Endothelial cell of umbilical vein (primary cell): ENCODE measurements around the gene SLC22A17. TPM values are rescaled to one million over a fixed set of nuclear protein-coding genes. Genes with fewer than 3 reads are reported as not detected.

Experiments
- BruUV-seq: library from RNA; stranded (reverse); fragments of 400-500 nt; replicated peaks from 2 replicates; lab custom pipeline; 2021; lab: Mats Ljungman, UMichigan
- CTCF ChIA-PET: fragments of 300-600, 350-600 bp; sonication (Branson Sonifier 250); formaldehyde crosslinking; loops from one replicate; lab custom pipeline; 2021; ENCODE audit warnings: antibody characterized with exemption, inconsistent platforms; lab: Charles Lee
- POLR2A ChIA-PET: fragments of 300-600, 350-600 bp; sonication (Branson Sonifier 250); formaldehyde crosslinking; loops from one replicate; lab custom pipeline; 2021; ENCODE audit warnings: antibody characterized with exemption, inconsistent platforms; lab: Charles Lee
- DNase-seq: peaks from one replicate; pipeline ENCODE4 v3.0.0-alpha.2; 2011; ENCODE audit warnings: low read depth, low spot score
- FAIRE-seq: peaks from 2 replicates; lab custom pipeline; 2011; peaks lifted over from hg19 to GRCh38; lab: Jason Lieb, UNC
- H2AFZ ChIP-seq: 2 replicates; pipeline ENCODE4 v1.6.0; 2012; ENCODE audit warnings: low read depth, low read length, control low read depth, inconsistent platforms
- H3K27ac ChIP-seq: 2 replicates; pipeline ENCODE4 v1.5.1; 2011; ENCODE audit warnings: low read depth, mild to moderate bottlenecking, control low read depth, low read length, moderate library complexity; ENCODE audit not compliant: insufficient read depth
- H3K27me3 ChIP-seq, 2 experiments: 2 replicates each; pipeline versions ENCODE4 v1.6.0 to v1.6.1; 2011; ENCODE audit warnings: low read length in 2 of 2, mixed read lengths in 1 of 2; ENCODE audit not compliant: control insufficient read depth in 2 of 2, insufficient read depth in 2 of 2
- H3K36me3 ChIP-seq, 2 experiments: 2 replicates in 1 of 2; 3 replicates in 1 of 2; pipeline ENCODE4 v1.5.1; 2011; ENCODE audit warnings: low read length in 2 of 2, mild to moderate bottlenecking in 1 of 2, moderate library complexity in 1 of 2; ENCODE audit not compliant: control insufficient read depth in 2 of 2, insufficient read depth in 2 of 2; ENCODE audit errors: extremely low read depth in 1 of 2
- H3K4me1 ChIP-seq: 3 replicates; pipeline ENCODE4 v1.5.1; 2011; ENCODE audit warnings: mild to moderate bottlenecking, low read length; ENCODE audit not compliant: control insufficient read depth, insufficient read depth; ENCODE audit errors: extremely low read depth
- H3K4me2 ChIP-seq: 2 replicates; pipeline ENCODE4 v1.6.1; 2011; ENCODE audit warnings: low read length, control low read depth, mixed read lengths; ENCODE audit not compliant: insufficient read depth
- H3K4me3 ChIP-seq, 3 experiments: fragments of 200-600 bp in 1 of 3; sonication (generic), shearing (Covaris generic) in 1 of 3; replicated peaks in 1 of 3; 2 replicates each; pipeline ENCODE4 v1.5.1; 2011 to 2016; ENCODE audit warnings: control low read depth in 3 of 3, low read length in 3 of 3, mild to moderate bottlenecking in 2 of 3, inconsistent platforms in 1 of 3, low read depth in 1 of 3, moderate library complexity in 1 of 3; ENCODE audit not compliant: insufficient read depth in 1 of 3
- H3K79me2 ChIP-seq: 2 replicates; pipeline ENCODE4 v1.6.0; 2012; ENCODE audit warnings: low read length, inconsistent platforms; ENCODE audit not compliant: control insufficient read depth, insufficient read depth
- H3K9ac ChIP-seq: replicated peaks from 2 replicates; pipeline ENCODE3; 2011; ENCODE audit warnings: low read length, control low read depth; ENCODE audit not compliant: insufficient read depth; ENCODE audit errors: extremely low read depth
- H3K9me1 ChIP-seq: replicated peaks from 3 replicates; pipeline ENCODE4 v1.6.0; 2011; ENCODE audit warnings: mild to moderate bottlenecking, low read length; ENCODE audit not compliant: control insufficient read depth, insufficient read depth; ENCODE audit errors: extremely low read depth
- H3K9me3 ChIP-seq: replicated peaks from 2 replicates; pipeline ENCODE4 v1.5.1; 2012; ENCODE audit warnings: low read length, inconsistent platforms; ENCODE audit not compliant: control insufficient read depth, insufficient read depth
- H4K20me1 ChIP-seq: replicated peaks from 2 replicates; pipeline ENCODE3; 2011; ENCODE audit warnings: mild to moderate bottlenecking, low read length; ENCODE audit not compliant: control insufficient read depth, insufficient read depth; ENCODE audit errors: extremely low read depth
- EZH2 ChIP-seq: IDR thresholded peaks from 2 replicates; pipeline ENCODE4 v1.6.1; 2012; ENCODE audit warnings: borderline replicate concordance, low read depth, mild to moderate bottlenecking, moderate library complexity, low read length, inconsistent platforms; ENCODE audit not compliant: severe bottlenecking
- FOS ChIP-seq: IDR thresholded peaks from 2 replicates; pipeline ENCODE4 v1.6.1; 2011; ENCODE audit warnings: mild to moderate bottlenecking, low read length, moderate library complexity, borderline replicate concordance; ENCODE audit not compliant: insufficient read depth
- GATA2 ChIP-seq: IDR thresholded peaks from 2 replicates; pipeline ENCODE4 v1.7.0; 2011; ENCODE audit warnings: low read depth, mild to moderate bottlenecking, moderate library complexity, mixed read lengths, low read length; ENCODE audit not compliant: insufficient read length, insufficient read depth
- JUN ChIP-seq: IDR thresholded peaks from 2 replicates; pipeline ENCODE4 v1.6.1; 2011; ENCODE audit warnings: borderline replicate concordance, low read depth; ENCODE audit not compliant: insufficient read length, insufficient read depth
- MYC ChIP-seq: IDR thresholded peaks from one replicate; pipeline ENCODE4 v1.6.1; 2011; ENCODE audit warnings: mild to moderate bottlenecking, low read depth, low read length
- POLR2A ChIP-seq: IDR thresholded peaks from 2 replicates; pipeline ENCODE4 v1.6.1; 2012; ENCODE audit warnings: low read depth, mild to moderate bottlenecking, control low read depth, low read length
- POLR2AphosphoS5 ChIP-seq: IDR thresholded peaks from 2 replicates; pipeline ENCODE4 v1.6.1; 2012; ENCODE audit warnings: low read depth, mild to moderate bottlenecking, control low read depth, low read length, moderate library complexity; ENCODE audit not compliant: insufficient read depth
- dilution Hi-C: fragments of 300-500 bp; cut with MboI; formaldehyde crosslinking; loops from one replicate; pipeline ENCODE4 v1.15.0; 2019; ENCODE audit warnings: low sequenced_read_pairs; ENCODE audit not compliant: extremely low pct_ligation_motif_present
- intact Hi-C: fragments of 100-400 bp; cut with micrococcal nuclease; formaldehyde crosslinking; loops from one replicate; pipeline ENCODE4 v1.10.0; 2022
- polyA plus RNA-seq, 4 experiments: library from polyadenylated mRNA; depleted of rRNA in 3 of 4; stranded (reverse) in 3 of 4; unstranded in 1 of 4; fragments of >200 nt; gene quantifications; 2 replicates each; pipeline versions ENCODE4 v1.2.1 to v1.2.3, GENCODE V29; 2011 to 2012; ENCODE audit warnings: missing spikeins in 1 of 4
- total RNA-seq: library from RNA; stranded (reverse); gene quantifications from 2 replicates; pipeline ENCODE4 v1.2.3, GENCODE V29; 2021
- TF ChIP-seq, protein P1 (sequence below), 2 donors: IDR thresholded peaks; 1 replicate in 1 of 2; 2 replicates in 1 of 2; pipeline ENCODE4 v1.5.1; 2011; ENCODE audit warnings: low read length in 2 of 2, mild to moderate bottlenecking in 2 of 2, moderate library complexity in 2 of 2, control low read depth in 1 of 2, inconsistent platforms in 1 of 2, low read depth in 1 of 2; ENCODE audit not compliant: insufficient read depth in 1 of 2; ENCODE audit errors: extremely low read depth in 1 of 2
- TF ChIP-seq, protein P2 (sequence below): IDR thresholded peaks from 2 replicates; pipeline ENCODE4 v1.6.1; 2011; ENCODE audit not compliant: insufficient read depth, insufficient read length

The SLC22A17 gene
- total and polyA plus RNA-seq, 2 donors (not counting 3 experiments of a cell fraction or from before 2014, with no cell fraction given): 2.9 to 4.6 TPM

- Histone ChIP-seq H3K9ac (no peak overlapping the region), H3K9me3 (no peaks in the 10 kb centered on the region), H3K27me3 (peaks cover 22 to 25% of the 10 kb centered on the region in 2 experiments), H3K9me1 (no peaks in the 10 kb centered on the region), H3K4me3 (no peak overlapping the region), H3K4me1 (no peaks in the 10 kb centered on the region), H2AFZ (no peak overlapping the region), H3K4me2 (no peak overlapping the region), H3K79me2 (no peaks in the 10 kb centered on the region), H4K20me1 (no peaks in the 10 kb centered on the region), H3K27ac (no peak overlapping the region), H3K36me3 (no peaks in the 10 kb centered on the region)
- DNase-seq (no peak), FAIRE-seq (no peak)
- dilution Hi-C loops: no loop called here
- intact Hi-C loops: no loop called here
- CTCF ChIA-PET: no interaction called here
- BruUV-seq: no TSS peak
- no peak for TF ChIP-seq JUN
- no peak for TF ChIP-seq MYC
- TF ChIP-seq, protein P1, sequence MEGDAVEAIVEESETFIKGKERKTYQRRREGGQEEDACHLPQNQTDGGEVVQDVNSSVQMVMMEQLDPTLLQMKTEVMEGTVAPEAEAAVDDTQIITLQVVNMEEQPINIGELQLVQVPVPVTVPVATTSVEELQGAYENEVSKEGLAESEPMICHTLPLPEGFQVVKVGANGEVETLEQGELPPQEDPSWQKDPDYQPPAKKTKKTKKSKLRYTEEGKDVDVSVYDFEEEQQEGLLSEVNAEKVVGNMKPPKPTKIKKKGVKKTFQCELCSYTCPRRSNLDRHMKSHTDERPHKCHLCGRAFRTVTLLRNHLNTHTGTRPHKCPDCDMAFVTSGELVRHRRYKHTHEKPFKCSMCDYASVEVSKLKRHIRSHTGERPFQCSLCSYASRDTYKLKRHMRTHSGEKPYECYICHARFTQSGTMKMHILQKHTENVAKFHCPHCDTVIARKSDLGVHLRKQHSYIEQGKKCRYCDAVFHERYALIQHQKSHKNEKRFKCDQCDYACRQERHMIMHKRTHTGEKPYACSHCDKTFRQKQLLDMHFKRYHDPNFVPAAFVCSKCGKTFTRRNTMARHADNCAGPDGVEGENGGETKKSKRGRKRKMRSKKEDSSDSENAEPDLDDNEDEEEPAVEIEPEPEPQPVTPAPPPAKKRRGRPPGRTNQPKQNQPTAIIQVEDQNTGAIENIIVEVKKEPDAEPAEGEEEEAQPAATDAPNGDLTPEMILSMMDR (IDR thresholded peaks at IDR 0.05; ENCODE audit: extremely low read depth in 1 of 2, insufficient read depth in 1 of 2, low read depth in 1 of 2, low read length in 2 of 2): no peak
- TF ChIP-seq EZH2: no peak
- TF ChIP-seq POLR2AphosphoS5: no peak
- TF ChIP-seq POLR2A: no peak
- no peak for TF ChIP-seq FOS
- TF ChIP-seq GATA2: no peak
- TF ChIP-seq, protein P2, sequence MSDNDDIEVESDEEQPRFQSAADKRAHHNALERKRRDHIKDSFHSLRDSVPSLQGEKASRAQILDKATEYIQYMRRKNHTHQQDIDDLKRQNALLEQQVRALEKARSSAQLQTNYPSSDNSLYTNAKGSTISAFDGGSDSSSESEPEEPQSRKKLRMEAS: no peak
- POLR2A ChIA-PET: no interaction called here
These were observed 4.0 kb upstream of the SLC22A17 start for GRCh38 chr14:23356662-23357061.
